OCI-LY3 (cell line): ENCODE results near the gene CRYBG1.

Experiments
- CTCF ChIP-seq: fragments of 200-600, 300-600 bp; sonication (generic); IDR thresholded peaks from 2 replicates; pipeline ENCODE4 v1.5.1; 2014; ENCODE audit warnings: antibody characterized with exemption, low read length, low read depth
- EZH2phosphoT487 ChIP-seq: fragments of 200-600 bp; shearing (Covaris generic); IDR thresholded peaks from 2 replicates; pipeline ENCODE4 v1.6.1; 2018; ENCODE audit warnings: antibody characterized with exemption, mixed run types, low read depth

- peak; percentile 56 for TF ChIP-seq CTCF
- TF ChIP-seq EZH2phosphoT487, result no peak
Observed at GRCh38 chr6:106334646-106335448, 25.7 kb upstream of the CRYBG1 start.
